Spleen (tissue), 7 donors: Measurements from ENCODE around the gene MED13.

ENCODE experiments used
- CTCF ChIP-seq, 11 experiments: fragments of 200-600 bp in 7 of 11; fragments of 450-650 bp in 4 of 11; sonication (generic) in 4 of 11; IDR thresholded peaks in 8 of 11; conservative IDR thresholded peaks in 3 of 11; 1 replicate in 7 of 11; 2 replicates in 4 of 11; pipeline versions ENCODE4 v1.4.0 to v1.8.0; 2016 to 2021; ENCODE audit warnings: antibody characterized with exemption in 11 of 11, inconsistent platforms in 4 of 11, mild to moderate bottlenecking in 1 of 11
- POLR2A ChIP-seq, 3 donors: fragments of 450-650 bp; IDR thresholded peaks; one replicate each; pipeline ENCODE4 v1.5.1; 2017; ENCODE audit warnings: antibody characterized with exemption in 3 of 3, mild to moderate bottlenecking in 1 of 3
- POLR2AphosphoS5 ChIP-seq, 3 donors: sonication (generic); formaldehyde crosslinking; IDR thresholded peaks; one replicate each; pipeline ENCODE4 v1.5.1; 2017; ENCODE audit warnings: antibody characterized with exemption in 3 of 3
- donor health status: DM: no; HTN: no; CAD: no; lungs with moderate emphysema.
- donor health status: DM: no; HTN: no; CAD: no.
- donor health status: DM: no; HTN: no; CAD: no.

GRCh38 chr17:62064791-62065563 is at the start of gene MED13:
- TF ChIP-seq POLR2A (IDR thresholded peaks at IDR 0.05) (no peak), CTCF (IDR thresholded peaks at IDR 0.05 in 8 of 11, conservative IDR thresholded peaks at IDR 0.05 in 3 of 11) (no peak), POLR2AphosphoS5 (IDR thresholded peaks at IDR 0.05) (peak; percentile 18 to 44 (median 36))
